Measurements from ENCODE around the gene TMTC1. TPM values are rescaled to one million over a fixed set of nuclear protein-coding genes. Genes with fewer than 3 reads are reported as not detected.

Gene TMTC1
- polyA plus RNA-seq, 1 donor (not counting 4 experiments of a cell fraction or from before 2014, with no cell fraction given) = 3.7 TPM

DNA sequence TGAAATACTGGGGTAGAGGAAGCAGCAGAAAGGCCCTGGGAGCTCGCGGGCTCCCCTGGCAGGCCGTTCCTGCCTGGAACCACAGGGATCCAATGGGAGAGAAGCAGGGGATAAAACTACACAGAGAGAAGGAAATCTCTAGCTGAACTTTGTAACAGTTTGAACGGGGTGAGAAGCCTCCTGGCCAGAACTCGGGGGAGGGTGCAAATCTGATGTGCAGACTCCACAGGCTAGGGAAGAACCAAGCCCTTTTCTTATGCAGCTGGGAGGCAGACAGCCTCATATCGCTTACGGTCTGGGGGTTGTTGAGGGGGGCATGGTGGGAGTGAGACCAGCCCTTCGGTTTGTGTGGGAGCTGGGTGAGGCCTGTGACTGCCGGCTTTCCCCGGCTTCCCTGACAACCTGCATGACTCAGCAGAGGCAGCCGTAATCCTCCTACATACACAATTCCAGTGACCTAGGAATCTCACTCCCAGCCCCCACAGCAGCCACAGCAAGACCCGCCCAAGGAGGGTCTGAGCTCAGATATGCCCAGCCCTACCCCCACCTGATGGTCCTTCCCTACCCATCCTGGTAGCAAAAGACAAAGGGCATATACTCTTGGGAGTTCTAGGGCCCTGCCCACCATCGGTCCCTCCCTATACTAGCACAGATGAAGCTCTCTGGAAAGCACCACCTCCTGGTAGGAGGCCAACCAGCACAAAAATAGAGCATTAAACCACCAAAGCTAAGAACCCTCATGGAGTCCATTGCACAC lies 143.0 kb downstream of the TMTC1 start:
- Histone ChIP-seq H4K20me1 (ENCODE audit: control insufficient read depth, extremely low read depth, insufficient read depth, low read length) (no peaks in the 10 kb centered on the region), H3K4me2 (ENCODE audit: control insufficient read depth, extremely low read depth, insufficient read depth, low read depth, low read length) (no peak overlapping the region), H3K27me3 (ENCODE audit: control insufficient read depth, extremely low read depth, insufficient read depth, low read length) (no peaks in the 10 kb centered on the region), H3K9me1 (ENCODE audit: control insufficient read depth, extremely low read depth, insufficient read depth, low read length) (no peaks in the 10 kb centered on the region), H3K79me2 (ENCODE audit: control insufficient read depth, insufficient read depth, low read length) (no peaks in the 10 kb centered on the region), H3K4me1 (ENCODE audit: control insufficient read depth, extremely low read depth, insufficient read depth, low read length) (no peaks in the 10 kb centered on the region), H3K9ac (ENCODE audit: control insufficient read depth, extremely low read depth, insufficient read depth, low read length) (no peak overlapping the region), H3K27ac (ENCODE audit: control insufficient read depth, insufficient read depth, low read length) (no peak overlapping the region), H3K36me3 (ENCODE audit: control insufficient read depth in 2 of 2, extremely low read depth in 1 of 2, insufficient read depth in 2 of 2, low read length in 2 of 2) (no peaks in the 10 kb centered on the region), H3K4me3 (ENCODE audit: control insufficient read depth in 2 of 3, extremely low read depth in 1 of 3, insufficient read depth in 2 of 3, low read depth in 1 of 3, low read length in 3 of 3) (no peak overlapping the region), H2AFZ (ENCODE audit: control insufficient read depth, low read length) (no peak overlapping the region), H3K9me3 (ENCODE audit: control insufficient read depth, low read depth, low read length) (no peaks in the 10 kb centered on the region)
- no peak for TF ChIP-seq EZH2 (IDR thresholded peaks at IDR 0.05; ENCODE audit: low read length)
- TF ChIP-seq, protein P1, sequence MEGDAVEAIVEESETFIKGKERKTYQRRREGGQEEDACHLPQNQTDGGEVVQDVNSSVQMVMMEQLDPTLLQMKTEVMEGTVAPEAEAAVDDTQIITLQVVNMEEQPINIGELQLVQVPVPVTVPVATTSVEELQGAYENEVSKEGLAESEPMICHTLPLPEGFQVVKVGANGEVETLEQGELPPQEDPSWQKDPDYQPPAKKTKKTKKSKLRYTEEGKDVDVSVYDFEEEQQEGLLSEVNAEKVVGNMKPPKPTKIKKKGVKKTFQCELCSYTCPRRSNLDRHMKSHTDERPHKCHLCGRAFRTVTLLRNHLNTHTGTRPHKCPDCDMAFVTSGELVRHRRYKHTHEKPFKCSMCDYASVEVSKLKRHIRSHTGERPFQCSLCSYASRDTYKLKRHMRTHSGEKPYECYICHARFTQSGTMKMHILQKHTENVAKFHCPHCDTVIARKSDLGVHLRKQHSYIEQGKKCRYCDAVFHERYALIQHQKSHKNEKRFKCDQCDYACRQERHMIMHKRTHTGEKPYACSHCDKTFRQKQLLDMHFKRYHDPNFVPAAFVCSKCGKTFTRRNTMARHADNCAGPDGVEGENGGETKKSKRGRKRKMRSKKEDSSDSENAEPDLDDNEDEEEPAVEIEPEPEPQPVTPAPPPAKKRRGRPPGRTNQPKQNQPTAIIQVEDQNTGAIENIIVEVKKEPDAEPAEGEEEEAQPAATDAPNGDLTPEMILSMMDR (optimal IDR thresholded peaks at IDR 0.05 in 1 of 3, IDR thresholded peaks at IDR 0.05 in 1 of 3, conservative IDR thresholded peaks at IDR 0.05 in 1 of 3; ENCODE audit: extremely low read depth in 1 of 3, insufficient read depth in 2 of 3, low read length in 3 of 3) = no peak
- FAIRE-seq (no peak), DNase-seq (ENCODE audit: low read depth, low spot score) (no peak)
- dilution Hi-C loops (cut with MboI; ENCODE audit: extremely low pct_ligation_motif_present, low sequenced_read_pairs) = no loop called here

DNA sequence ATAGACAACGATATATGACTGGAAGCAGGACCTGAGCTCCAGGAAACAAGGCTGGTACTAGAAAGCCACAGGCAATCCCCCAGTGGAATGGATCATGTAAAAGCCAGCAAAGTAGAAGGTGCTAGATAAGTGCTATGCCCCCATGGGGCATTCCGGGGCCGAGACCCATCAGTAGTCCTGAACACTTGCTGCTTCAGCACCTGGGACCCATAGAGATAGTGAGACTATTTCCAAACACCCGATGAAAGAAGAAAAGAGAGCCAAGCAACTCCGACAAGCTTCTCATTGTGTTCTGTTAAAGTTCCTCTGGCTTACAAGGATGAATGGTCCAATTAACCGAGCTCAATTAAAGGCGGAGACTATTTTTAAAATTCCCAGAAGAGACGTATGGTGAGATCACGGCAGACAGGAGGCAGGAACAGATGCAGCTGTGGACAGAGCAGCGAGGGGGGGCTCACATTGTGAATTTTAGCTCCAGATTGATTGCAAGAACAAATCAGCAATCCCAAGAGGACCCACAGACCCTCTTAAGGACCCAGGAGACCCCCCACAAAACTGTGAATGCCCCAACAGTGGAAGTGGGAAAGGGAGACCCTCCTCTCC lies 143.7 kb downstream of the TMTC1 start:
- TF ChIP-seq EZH2 (IDR thresholded peaks at IDR 0.05; ENCODE audit: low read length) = no peak
- TF ChIP-seq, protein P1 (optimal IDR thresholded peaks at IDR 0.05 in 1 of 3, IDR thresholded peaks at IDR 0.05 in 1 of 3, conservative IDR thresholded peaks at IDR 0.05 in 1 of 3; ENCODE audit: extremely low read depth in 1 of 3, insufficient read depth in 2 of 3, low read length in 3 of 3) = no peak
- no peaks in the 10 kb centered on the region for H3K36me3 ChIP-seq (ENCODE audit: control insufficient read depth in 2 of 2, extremely low read depth in 1 of 2, insufficient read depth in 2 of 2, low read length in 2 of 2)
- dilution Hi-C loops (cut with MboI; ENCODE audit: extremely low pct_ligation_motif_present, low sequenced_read_pairs) = no loop called here
- no peaks in the 10 kb centered on the region for H3K9me1 ChIP-seq (ENCODE audit: control insufficient read depth, extremely low read depth, insufficient read depth, low read length)
- no peaks in the 10 kb centered on the region for H3K4me1 ChIP-seq (ENCODE audit: control insufficient read depth, extremely low read depth, insufficient read depth, low read length)
- no peak overlapping the region for H3K27ac ChIP-seq (ENCODE audit: control insufficient read depth, insufficient read depth, low read length)
- H3K9me3 ChIP-seq (ENCODE audit: control insufficient read depth, low read depth, low read length) = no peaks in the 10 kb centered on the region
- FAIRE-seq = no peak
- no peak for DNase-seq (ENCODE audit: low read depth, low spot score)
- no peak overlapping the region for H2AFZ ChIP-seq (ENCODE audit: control insufficient read depth, low read length)
- no peaks in the 10 kb centered on the region for H3K79me2 ChIP-seq (ENCODE audit: control insufficient read depth, insufficient read depth, low read length)
- no peak overlapping the region for H3K4me3 ChIP-seq (ENCODE audit: control insufficient read depth in 2 of 3, extremely low read depth in 1 of 3, insufficient read depth in 2 of 3, low read depth in 1 of 3, low read length in 3 of 3)
- no peak overlapping the region for H3K4me2 ChIP-seq (ENCODE audit: control insufficient read depth, extremely low read depth, insufficient read depth, low read depth, low read length)
- no peaks in the 10 kb centered on the region for H4K20me1 ChIP-seq (ENCODE audit: control insufficient read depth, extremely low read depth, insufficient read depth, low read length)
- H3K27me3 ChIP-seq (ENCODE audit: control insufficient read depth, extremely low read depth, insufficient read depth, low read length) = no peaks in the 10 kb centered on the region
- H3K9ac ChIP-seq (ENCODE audit: control insufficient read depth, extremely low read depth, insufficient read depth, low read length) = no peak overlapping the region
